IPS-15b (cell line): ENCODE results near the gene NTNG1.

Experiments
- H3K27me3 ChIP-seq: one replicate; pipeline ENCODE4 v1.6.1; 2013; ENCODE audit warnings: low read length; ENCODE audit not compliant: control insufficient read depth, insufficient read depth
- H3K36me3 ChIP-seq: one replicate; pipeline ENCODE4 v1.6.1; 2013; ENCODE audit warnings: low read length; ENCODE audit not compliant: control insufficient read depth, insufficient read depth
- H3K4me1 ChIP-seq: one replicate; pipeline ENCODE4 v1.6.1; 2013; ENCODE audit warnings: mild to moderate bottlenecking, low read length; ENCODE audit not compliant: control insufficient read depth, insufficient read depth
- H3K4me3 ChIP-seq: one replicate; pipeline ENCODE4 v1.5.1; 2013; ENCODE audit warnings: low read depth, low read length
- H3K9ac ChIP-seq: one replicate; pipeline ENCODE4 v1.6.1; 2013; ENCODE audit warnings: low read depth, mild to moderate bottlenecking, low read length
- H3K9me3 ChIP-seq: one replicate; pipeline ENCODE4 v1.6.1; 2013; ENCODE audit warnings: mild to moderate bottlenecking, low read length; ENCODE audit not compliant: control insufficient read depth, insufficient read depth

The NTNG1 gene

GRCh38 chr1:107477233-107477632 is 336.4 kb downstream of the NTNG1 start:
- Histone ChIP-seq H3K27me3 (no peaks in the 10 kb centered on the region), H3K9me3 (no peaks in the 10 kb centered on the region), H3K9ac (no peak overlapping the region), H3K4me1 (no peaks in the 10 kb centered on the region), H3K36me3 (no peaks in the 10 kb centered on the region), H3K4me3 (no peak overlapping the region)

- Histone ChIP-seq H3K9ac (no peak overlapping the region), H3K4me1 (no peaks in the 10 kb centered on the region), H3K4me3 (no peak overlapping the region), H3K9me3 (no peaks in the 10 kb centered on the region), H3K36me3 (no peaks in the 10 kb centered on the region), H3K27me3 (no peaks in the 10 kb centered on the region)
These were observed 339.1 kb downstream of the NTNG1 start for GRCh38 chr1:107479865-107480350.

DNA sequence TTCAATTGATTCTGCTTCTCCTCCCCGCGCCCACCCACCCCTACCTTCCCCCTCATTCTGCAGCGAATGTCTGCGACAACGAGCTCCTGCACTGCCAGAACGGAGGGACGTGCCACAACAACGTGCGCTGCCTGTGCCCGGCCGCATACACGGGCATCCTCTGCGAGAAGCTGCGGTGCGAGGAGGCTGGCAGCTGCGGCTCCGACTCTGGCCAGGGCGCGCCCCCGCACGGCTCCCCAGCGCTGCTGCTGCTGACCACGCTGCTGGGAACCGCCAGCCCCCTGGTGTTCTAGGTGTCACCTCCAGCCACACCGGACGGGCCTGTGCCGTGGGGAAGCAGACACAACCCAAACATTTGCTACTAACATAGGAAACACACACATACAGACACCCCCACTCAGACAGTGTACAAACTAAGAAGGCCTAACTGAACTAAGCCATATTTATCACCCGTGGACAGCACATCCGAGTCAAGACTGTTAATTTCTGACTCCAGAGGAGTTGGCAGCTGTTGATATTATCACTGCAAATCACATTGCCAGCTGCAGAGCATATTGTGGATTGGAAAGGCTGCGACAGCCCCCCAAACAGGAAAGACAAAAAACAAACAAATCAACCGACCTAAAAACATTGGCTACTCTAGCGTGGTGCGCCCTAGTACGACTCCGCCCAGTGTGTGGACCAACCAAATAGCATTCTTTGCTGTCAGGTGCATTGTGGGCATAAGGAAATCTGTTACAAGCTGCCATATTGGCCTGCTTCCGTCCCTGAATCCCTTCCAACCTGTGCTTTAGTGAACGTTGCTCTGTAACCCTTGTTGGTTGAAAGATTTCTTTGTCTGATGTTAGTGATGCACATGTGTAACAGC is 339.9 kb downstream of the NTNG1 start:
- H3K27me3 ChIP-seq: no peaks in the 10 kb centered on the region
- no peaks in the 10 kb centered on the region for H3K9me3 ChIP-seq
- no peak overlapping the region for H3K4me3 ChIP-seq
- no peak overlapping the region for H3K9ac ChIP-seq
- no peaks in the 10 kb centered on the region for H3K36me3 ChIP-seq
- H3K4me1 ChIP-seq: no peaks in the 10 kb centered on the region

DNA sequence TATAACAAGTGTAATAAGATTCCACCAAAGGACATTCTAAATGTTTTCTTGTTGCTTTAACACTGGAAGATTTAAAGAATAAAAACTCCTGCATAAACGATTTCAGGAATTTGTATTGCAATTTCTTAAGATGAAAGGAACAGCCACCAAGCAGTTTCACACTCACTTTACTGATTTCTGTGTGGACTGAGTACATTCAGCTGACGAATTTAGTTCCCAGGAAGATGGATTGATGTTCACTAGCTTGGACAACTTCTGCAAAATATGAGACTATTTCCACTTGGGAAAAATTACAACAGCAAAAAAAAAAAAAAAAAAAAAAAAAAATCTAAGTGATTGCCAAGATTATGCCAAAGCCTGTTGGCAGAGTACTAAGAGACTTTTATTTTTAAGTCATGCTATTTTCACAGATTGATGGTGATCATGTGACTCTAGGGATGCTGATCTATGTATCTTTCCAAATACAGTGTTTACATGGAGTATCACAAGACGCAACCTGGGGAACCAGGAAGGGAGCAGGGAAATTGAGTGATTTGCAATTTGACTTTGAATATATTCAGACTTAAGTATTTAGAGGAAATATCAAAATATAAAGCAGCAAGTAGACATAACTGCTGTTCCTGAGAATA is 341.0 kb downstream of the NTNG1 start:
- no peaks in the 10 kb centered on the region for H3K27me3 ChIP-seq
- peaks cover 3% of the 10 kb centered on the region for H3K4me1 ChIP-seq
- H3K36me3 ChIP-seq: no peaks in the 10 kb centered on the region
- H3K9ac ChIP-seq: no peak overlapping the region
- H3K4me3 ChIP-seq: no peak overlapping the region
- no peaks in the 10 kb centered on the region for H3K9me3 ChIP-seq

DNA sequence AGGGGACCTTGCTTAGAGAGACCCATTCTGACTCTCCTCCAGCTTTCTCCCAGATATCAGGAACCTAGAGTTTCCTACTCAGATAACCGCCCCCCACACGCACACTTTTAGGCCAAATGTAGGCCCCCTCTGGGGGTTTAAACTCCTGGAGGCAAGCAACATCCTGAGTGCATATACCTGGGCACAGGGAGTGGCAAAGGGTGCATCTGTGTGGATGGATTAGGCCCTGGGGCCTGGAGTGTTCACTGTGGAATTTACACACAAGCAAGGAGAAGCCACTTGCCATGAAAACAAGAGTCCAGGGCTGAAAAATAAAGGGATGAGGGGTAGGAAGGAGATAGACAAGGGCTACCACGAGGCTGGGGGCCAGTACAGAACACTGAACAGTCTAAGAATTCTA is 343.1 kb downstream of the NTNG1 start:
- H3K4me1 ChIP-seq: peaks cover 3% of the 10 kb centered on the region
- no peaks in the 10 kb centered on the region for H3K27me3 ChIP-seq

DNA sequence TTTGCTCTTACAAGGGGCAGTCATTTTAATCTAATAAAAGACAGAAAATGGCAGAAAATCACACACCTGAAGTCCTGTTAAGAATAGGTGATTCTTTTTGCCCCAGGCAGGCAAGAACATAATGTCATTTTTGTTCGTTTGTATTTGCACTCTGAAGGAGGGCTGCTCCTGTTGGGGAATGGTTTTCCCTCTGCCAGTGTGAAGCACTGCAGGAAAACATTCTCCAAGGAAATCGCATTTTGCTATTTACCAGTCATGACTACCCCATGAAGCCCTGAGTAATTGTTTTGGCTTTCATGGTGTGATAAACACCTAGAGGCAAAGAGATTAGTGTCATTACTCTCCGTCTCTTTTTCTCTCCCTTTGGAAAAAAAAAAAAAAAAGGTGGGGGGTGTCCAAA is 345.5 kb downstream of the NTNG1 start:
- H3K36me3 ChIP-seq: no peaks in the 10 kb centered on the region

More for the DNA sequence above, 343.1 kb downstream of the NTNG1 start:
- Histone ChIP-seq H3K4me3 (no peak overlapping the region), H3K9me3 (no peaks in the 10 kb centered on the region), H3K36me3 (no peaks in the 10 kb centered on the region), H3K9ac (no peak overlapping the region)

DNA sequence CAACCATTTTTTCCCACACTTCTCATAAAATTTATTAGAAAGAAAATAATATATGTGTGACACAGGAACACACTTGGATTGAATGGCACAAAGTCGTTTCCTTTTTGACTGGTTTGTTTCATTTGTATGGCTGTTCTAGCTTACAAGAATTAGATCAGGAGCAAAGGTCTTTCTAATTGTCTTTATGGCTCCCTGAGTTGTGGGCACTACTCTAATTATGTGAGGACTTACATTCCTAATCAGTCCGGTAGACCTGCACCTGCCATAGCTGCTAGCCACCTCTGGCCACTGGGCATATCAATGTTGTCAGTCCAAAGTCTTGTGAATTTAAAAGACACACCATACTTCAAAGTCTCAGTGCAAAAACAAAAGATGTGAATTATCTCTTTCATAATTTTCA is 346.7 kb downstream of the NTNG1 start:
- Histone ChIP-seq H3K27me3 (no peaks in the 10 kb centered on the region), H3K9ac (no peak overlapping the region), H3K4me3 (no peak overlapping the region), H3K36me3 (no peaks in the 10 kb centered on the region), H3K4me1 (peaks cover 3% of the 10 kb centered on the region), H3K9me3 (no peaks in the 10 kb centered on the region)

More for the DNA sequence above, 345.5 kb downstream of the NTNG1 start:
- Histone ChIP-seq H3K4me3 (no peak overlapping the region), H3K9me3 (no peaks in the 10 kb centered on the region), H3K27me3 (no peaks in the 10 kb centered on the region), H3K4me1 (peaks cover 3% of the 10 kb centered on the region), H3K9ac (no peak overlapping the region)

DNA sequence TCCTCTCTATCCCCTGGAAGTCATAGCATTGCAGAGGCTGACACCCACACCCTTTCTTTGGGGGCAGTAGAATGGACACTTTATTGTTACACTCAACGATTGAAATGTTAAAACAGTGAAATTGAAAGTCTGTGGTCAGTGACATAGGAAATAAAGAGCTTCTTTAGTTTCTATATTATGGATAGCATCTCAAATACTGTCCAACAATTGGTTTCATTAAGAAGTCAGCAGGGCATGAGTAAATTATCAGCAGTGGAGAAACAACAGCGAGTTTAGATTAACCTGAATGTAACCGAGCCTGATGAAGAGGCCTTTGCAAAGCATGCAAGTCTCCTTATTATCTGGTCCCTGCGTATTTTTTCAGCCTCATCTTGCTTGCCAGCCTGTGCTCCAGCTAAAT is 350.7 kb downstream of the NTNG1 start:
- Histone ChIP-seq H3K27me3 (no peaks in the 10 kb centered on the region), H3K9ac (no peak overlapping the region), H3K4me1 (no peaks in the 10 kb centered on the region), H3K36me3 (no peaks in the 10 kb centered on the region), H3K4me3 (no peak overlapping the region), H3K9me3 (no peaks in the 10 kb centered on the region)

DNA sequence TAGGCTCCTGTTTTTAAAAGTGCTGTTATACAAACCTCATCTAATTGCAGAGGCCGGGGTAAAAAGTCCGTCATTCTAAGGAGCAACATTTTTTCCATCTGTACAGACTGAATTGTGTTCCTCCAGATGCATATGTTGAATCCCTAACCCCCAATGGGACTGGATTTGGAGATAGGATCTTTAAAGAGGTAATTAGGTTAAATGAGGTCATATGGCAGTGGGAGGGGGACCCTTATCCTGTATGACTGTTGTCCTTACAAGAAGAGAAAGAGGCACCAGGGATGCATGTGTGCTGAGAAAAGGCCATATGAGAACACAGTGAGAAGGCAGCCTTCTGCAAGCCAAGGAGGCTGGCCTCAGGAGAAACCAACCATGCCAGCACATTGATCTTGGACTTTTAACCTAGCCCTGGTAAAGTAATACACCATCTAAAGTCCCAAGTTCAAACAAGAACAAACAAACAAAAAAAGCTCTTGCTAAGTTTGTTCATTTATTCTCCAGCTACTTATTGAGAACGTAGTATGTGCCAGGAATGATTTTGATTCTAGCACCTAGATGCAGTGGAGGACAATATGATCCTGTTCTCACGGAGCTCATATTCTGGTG is 352.4 kb downstream of the NTNG1 start:
- no peaks in the 10 kb centered on the region for H3K36me3 ChIP-seq
- no peaks in the 10 kb centered on the region for H3K9me3 ChIP-seq
- no peaks in the 10 kb centered on the region for H3K27me3 ChIP-seq
- no peak overlapping the region for H3K9ac ChIP-seq
- H3K4me1 ChIP-seq: no peaks in the 10 kb centered on the region
- no peak overlapping the region for H3K4me3 ChIP-seq

DNA sequence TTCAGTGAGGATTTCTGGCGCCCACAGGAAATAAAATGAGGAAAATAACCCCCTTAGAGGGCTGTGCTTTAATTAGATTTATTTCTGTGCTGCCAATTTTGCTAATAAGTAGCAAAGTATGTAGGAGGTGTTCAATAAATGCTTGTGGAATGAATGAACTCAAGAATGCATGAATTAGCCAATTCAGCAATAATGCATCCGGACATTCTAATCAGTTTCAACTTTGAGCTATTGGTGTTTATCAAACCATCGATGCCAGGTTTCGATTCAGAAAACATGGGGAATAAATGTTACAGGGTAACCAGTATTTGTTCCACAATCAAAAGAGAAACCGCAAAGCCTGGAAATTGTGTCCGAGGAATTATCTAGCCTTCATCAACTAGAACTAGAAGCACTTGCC is 353.2 kb downstream of the NTNG1 start:
- no peak overlapping the region for H3K9ac ChIP-seq
- H3K4me3 ChIP-seq: no peak overlapping the region
- H3K36me3 ChIP-seq: no peaks in the 10 kb centered on the region
- H3K27me3 ChIP-seq: no peaks in the 10 kb centered on the region
- no peaks in the 10 kb centered on the region for H3K9me3 ChIP-seq
- no peaks in the 10 kb centered on the region for H3K4me1 ChIP-seq

- Histone ChIP-seq H3K9me3 (no peaks in the 10 kb centered on the region), H3K4me1 (no peaks in the 10 kb centered on the region), H3K27me3 (no peaks in the 10 kb centered on the region), H3K36me3 (no peaks in the 10 kb centered on the region), H3K9ac (no peak overlapping the region), H3K4me3 (no peak overlapping the region)
These were observed 355.2 kb downstream of the NTNG1 start for GRCh38 chr1:107496002-107496401.
